K562 (cell line): ENCODE measurements around the gene HELLS.

Experiments
- BRD4 ChIP-seq: fragments of 200-600 bp; sonication (generic); IDR thresholded peaks from 2 replicates; pipeline ENCODE4 v1.6.1; 2017; ENCODE audit warnings: inconsistent platforms
- CBX8 ChIP-seq: fragments of 200-600 bp; sonication (generic); IDR thresholded peaks from 2 replicates; pipeline ENCODE4 v1.6.1; 2012; ENCODE audit warnings: borderline replicate concordance, mixed run types, low read depth, mild to moderate bottlenecking, moderate library complexity, mixed read lengths, low read length, control low read depth, inconsistent platforms; ENCODE audit not compliant: poor library complexity, severe bottlenecking; ENCODE audit errors: extremely low read depth
- GATAD2B ChIP-seq: fragments of 450-650 bp; IDR thresholded peaks from 2 replicates; pipeline ENCODE4 v1.6.1; 2017; ENCODE audit warnings: mild to moderate bottlenecking, borderline replicate concordance
- POLR2A ChIP-seq: fragments of 450-650 bp; conservative IDR thresholded peaks from 2 replicates; pipeline ENCODE4 v1.6.1; 2016

DNA sequence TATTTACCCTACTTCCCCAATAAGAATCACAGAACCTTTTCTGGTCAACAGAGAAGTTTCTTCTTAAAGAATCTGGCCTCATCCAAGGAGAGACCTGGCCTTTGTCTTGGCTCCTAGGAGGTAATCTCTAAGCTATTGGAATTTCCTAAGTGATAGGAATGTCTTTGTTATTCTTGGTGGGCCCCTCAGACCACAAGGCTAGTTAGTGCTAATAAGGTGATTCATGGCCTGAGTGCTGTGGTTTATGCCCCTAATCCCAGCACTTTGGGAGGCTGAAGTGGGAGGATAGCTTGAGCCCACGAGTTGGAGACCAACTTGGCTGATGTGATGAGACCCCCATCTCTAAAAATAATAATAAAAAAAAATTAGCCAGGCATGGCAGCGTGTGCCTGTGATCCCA is 78.0 kb downstream of the HELLS start:
- TF ChIP-seq GATAD2B (no peak), CBX8 (no peak), BRD4 (no peak), POLR2A (no peak)
